ENCODE data around the gene THOC7. TPM values are rescaled to one million over a fixed set of nuclear protein-coding genes. Genes with fewer than 3 reads are reported as not detected.

The THOC7 gene
- 21.0 and 40.6 TPM in 2 replicates for total RNA-seq

GRCh38 chr3:63863150-63864007 is at the start of gene THOC7, which contains the start of gene ATXN7:
Gene THOC7, minus strand, starts transcription at chr3:63863805. Its CDS starts 15 bp downstream, at chr3:63863790.
Gene ATXN7, plus strand, starts transcription at chr3:63863867. Its CDS starts 48,732 bp downstream, at chr3:63912599.

GRCh38 chr3:63911873-63912767 is 48.5 kb upstream of the THOC7 start, which contains the start of gene SCAANT1:
Gene SCAANT1, minus strand, starts transcription at chr3:63912383.

GRCh38 chr3:63819151-63819398 is 44.5 kb downstream of the THOC7 start, which contains the start of gene C3orf49:
Gene C3orf49, plus strand, starts transcription at chr3:63819299. Its CDS starts 173 bp downstream, at chr3:63819472.

Other genes starting within 250 kb of the THOC7 start
- gene SNTN, start 211.1 kb downstream of the THOC7 start, total RNA-seq = not detected in 2 replicates
- not detected in 2 replicates for gene C3orf49, start 44.5 kb downstream of the THOC7 start, total RNA-seq
- gene ATXN7, start 62 bp upstream of the THOC7 start, total RNA-seq = 4.7 and 8.1 TPM in 2 replicates
- gene SCAANT1, start 48.6 kb upstream of the THOC7 start, total RNA-seq = not detected in 2 replicates
- gene PSMD6, start 159.7 kb upstream of the THOC7 start, total RNA-seq = 54.9 and 81.8 TPM in 2 replicates

Data from mesangial cell (primary cell).